ENCODE data around the gene MAPK8. TPM values are rescaled to one million over a fixed set of nuclear protein-coding genes. Genes with fewer than 3 reads are reported as not detected.
"Not testable (repeated sequence)": the region's sequence is repeated elsewhere in the genome, so short reads cannot be mapped to it uniquely, and the experiment has no call there.

The MAPK8 gene
- polyA plus RNA-seq, 1 experiment = 31.2 TPM

DNA sequence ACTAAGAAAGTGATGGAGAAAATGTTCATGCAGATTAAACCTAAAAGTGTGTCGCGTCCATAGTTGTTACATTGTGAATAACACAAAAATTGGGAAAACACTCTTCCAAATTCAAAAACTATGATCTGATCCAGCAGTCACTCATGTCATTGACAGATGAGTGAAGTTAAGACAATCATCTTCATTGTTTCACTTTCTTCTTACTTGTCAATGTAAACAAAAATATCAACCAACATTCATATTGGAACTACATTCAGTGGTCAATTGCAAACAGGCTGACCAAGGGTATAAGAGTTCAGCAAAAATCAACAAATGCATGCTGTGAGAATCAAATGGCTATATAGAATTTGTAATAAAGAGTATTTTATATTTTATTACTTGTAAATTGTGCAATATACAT, 33.8 kb upstream of the MAPK8 start:
- POLR2A ChIA-PET = no interaction called here
- no peaks in the 10 kb centered on the region for H3K36me3 ChIP-seq (ENCODE audit: control insufficient read depth, insufficient read depth, low read length)
- CTCF ChIA-PET = no interaction called here

DNA sequence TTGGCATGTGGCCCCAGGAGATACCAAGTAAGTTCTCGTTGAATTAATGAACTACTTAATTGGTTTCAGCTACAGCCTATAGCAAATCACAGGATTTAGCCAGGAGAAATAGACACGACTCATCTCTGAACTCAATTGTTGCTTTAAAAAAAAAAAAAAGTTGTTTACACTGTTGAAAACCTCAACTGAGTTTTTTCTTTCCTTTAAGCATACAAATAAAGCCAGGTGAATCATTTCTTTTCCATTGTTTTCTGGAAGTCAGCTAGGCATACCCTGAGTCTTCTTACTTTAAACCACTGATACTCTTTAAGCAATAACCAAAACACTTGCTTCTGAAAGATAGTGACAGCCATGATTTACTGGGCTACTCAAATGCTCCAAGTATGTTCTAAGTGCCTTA, 32.7 kb upstream of the MAPK8 start:
- CTCF ChIA-PET = no interaction called here
- no peaks in the 10 kb centered on the region for H3K36me3 ChIP-seq (ENCODE audit: control insufficient read depth, insufficient read depth, low read length)
- TF ChIP-seq, protein P1, sequence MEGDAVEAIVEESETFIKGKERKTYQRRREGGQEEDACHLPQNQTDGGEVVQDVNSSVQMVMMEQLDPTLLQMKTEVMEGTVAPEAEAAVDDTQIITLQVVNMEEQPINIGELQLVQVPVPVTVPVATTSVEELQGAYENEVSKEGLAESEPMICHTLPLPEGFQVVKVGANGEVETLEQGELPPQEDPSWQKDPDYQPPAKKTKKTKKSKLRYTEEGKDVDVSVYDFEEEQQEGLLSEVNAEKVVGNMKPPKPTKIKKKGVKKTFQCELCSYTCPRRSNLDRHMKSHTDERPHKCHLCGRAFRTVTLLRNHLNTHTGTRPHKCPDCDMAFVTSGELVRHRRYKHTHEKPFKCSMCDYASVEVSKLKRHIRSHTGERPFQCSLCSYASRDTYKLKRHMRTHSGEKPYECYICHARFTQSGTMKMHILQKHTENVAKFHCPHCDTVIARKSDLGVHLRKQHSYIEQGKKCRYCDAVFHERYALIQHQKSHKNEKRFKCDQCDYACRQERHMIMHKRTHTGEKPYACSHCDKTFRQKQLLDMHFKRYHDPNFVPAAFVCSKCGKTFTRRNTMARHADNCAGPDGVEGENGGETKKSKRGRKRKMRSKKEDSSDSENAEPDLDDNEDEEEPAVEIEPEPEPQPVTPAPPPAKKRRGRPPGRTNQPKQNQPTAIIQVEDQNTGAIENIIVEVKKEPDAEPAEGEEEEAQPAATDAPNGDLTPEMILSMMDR (IDR thresholded peaks at IDR 0.05; ENCODE audit: insufficient read depth, low read depth, low read length) = no peak
- POLR2A ChIA-PET = interaction anchor here (0.7 kb wide), 1 partner anchor 26 kb away, joined by 10 read pairs; no protein-coding TSS in a partner anchor
- no peak for DNase-seq (ENCODE audit: low read depth)
- H3K4me3 ChIP-seq (ENCODE audit: low read depth, low read length) = no peak overlapping the region
- peaks cover 5% of the 10 kb centered on the region for H3K27me3 ChIP-seq (ENCODE audit: control insufficient read depth, insufficient read depth, low read length)

More for the DNA sequence above, 33.8 kb upstream of the MAPK8 start:
- H3K4me3 ChIP-seq (ENCODE audit: low read depth, low read length) = no peak overlapping the region
- TF ChIP-seq, protein P1 (IDR thresholded peaks at IDR 0.05; ENCODE audit: insufficient read depth, low read depth, low read length) = no peak
- no peak for DNase-seq (ENCODE audit: low read depth)
- peaks cover 5% of the 10 kb centered on the region for H3K27me3 ChIP-seq (ENCODE audit: control insufficient read depth, insufficient read depth, low read length)

DNA sequence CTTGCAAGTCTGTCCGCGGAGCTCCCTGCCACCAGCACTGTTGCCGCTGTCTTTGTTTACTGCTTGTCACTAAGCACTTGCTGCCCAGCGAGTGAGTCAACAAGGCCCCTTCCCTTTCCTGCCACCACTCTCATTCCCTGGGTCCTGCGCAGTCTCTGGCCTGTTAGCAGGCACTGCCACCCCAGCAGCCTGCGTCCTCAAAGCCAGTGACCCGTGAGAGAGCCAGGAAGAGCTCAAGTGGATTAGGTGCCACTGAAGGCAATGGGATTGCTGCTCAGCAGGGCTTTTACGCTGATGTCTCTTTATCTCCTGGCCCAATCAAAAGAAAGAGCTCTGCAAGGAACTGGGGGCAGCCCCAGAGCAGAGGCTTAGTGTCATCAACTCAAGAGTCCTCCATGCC, 31.8 kb upstream of the MAPK8 start, which contains the start of gene FRMPD2:
TSS of gene FRMPD2 (minus strand) at position 61 of the 400 bp plus-strand sequence. CDS start 129 bp downstream, outside the sequence.
- CTCF ChIA-PET = no interaction called here
- no peak within 1 kb of the TSS for H3K4me3 ChIP-seq (ENCODE audit: low read depth, low read length)
- TF ChIP-seq, protein P1 (IDR thresholded peaks at IDR 0.05; ENCODE audit: insufficient read depth, low read depth, low read length) = no peak
- POLR2A ChIA-PET = no interaction called here
- peaks cover 5% of the 10 kb centered on the region for H3K27me3 ChIP-seq (ENCODE audit: control insufficient read depth, insufficient read depth, low read length)
- H3K36me3 ChIP-seq (ENCODE audit: control insufficient read depth, insufficient read depth, low read length) = no peaks in the 10 kb centered on the region
- no peak for DNase-seq (ENCODE audit: low read depth)

DNA sequence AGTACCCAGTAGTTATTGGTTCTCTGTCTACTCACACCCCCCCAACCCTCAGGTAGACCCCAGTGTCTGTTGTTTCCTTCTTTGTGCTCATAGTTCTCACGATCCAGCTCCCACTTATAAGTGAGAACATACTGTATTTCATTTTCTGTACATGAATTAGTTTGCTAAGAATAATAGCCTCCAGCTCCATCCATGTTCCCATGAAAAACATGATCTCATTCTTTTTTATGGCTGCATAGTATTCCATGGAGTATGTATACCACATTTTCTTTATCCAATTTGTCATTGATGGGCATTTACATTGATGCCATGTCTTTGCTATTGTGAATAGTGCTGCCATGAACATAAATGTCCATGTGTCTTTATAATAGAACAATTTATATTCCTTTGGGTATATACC, 29.4 kb upstream of the MAPK8 start:
- ChIA-PET POLR2A (no interaction called here), CTCF (no interaction called here)
- H3K27me3 ChIP-seq (ENCODE audit: control insufficient read depth, insufficient read depth, low read length) = no peaks in the 10 kb centered on the region; the same call in 1 of the 2 replicates
- no peak for DNase-seq (ENCODE audit: low read depth)
- TF ChIP-seq, protein P1 (IDR thresholded peaks at IDR 0.05; ENCODE audit: insufficient read depth, low read depth, low read length) = no peak
- no peak overlapping the region for H3K4me3 ChIP-seq (ENCODE audit: low read depth, low read length)
- H3K36me3 ChIP-seq (ENCODE audit: control insufficient read depth, insufficient read depth, low read length) = no peaks in the 10 kb centered on the region

DNA sequence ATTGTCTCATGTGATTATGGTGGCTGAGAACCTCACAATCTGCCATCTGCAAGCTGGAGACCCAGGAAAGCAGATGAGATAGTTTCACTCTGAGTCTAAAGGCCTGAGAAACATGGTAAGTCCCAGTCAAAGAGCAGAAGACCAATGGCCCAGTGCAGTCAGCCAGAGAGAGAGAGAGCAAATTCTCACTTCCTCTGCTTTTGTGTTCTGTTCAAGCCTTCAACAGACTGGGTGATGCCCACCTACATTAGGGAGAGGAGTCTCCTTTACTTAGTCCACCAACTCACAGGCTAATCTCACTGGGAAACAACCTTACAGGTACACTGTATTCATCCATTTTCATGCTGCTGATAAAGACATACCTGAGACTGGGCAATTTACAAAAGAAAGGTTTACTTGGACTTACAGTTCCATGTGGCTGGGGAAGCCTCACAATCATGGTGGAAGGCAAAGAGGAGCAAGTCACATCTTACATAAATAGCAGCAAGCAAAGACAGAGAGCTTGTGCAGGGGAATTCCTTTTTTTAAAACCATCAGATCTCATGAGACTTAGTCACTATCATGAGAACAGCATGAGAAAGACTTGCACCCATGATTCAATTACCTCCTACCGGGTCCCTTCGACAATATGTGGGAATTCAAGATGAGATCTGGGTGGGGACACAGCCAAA, 27.3 kb upstream of the MAPK8 start:
- TF ChIP-seq, protein P1 (IDR thresholded peaks at IDR 0.05; ENCODE audit: insufficient read depth, low read depth, low read length) = no peak
- Histone ChIP-seq H3K36me3 (ENCODE audit: control insufficient read depth, insufficient read depth, low read length) (no peaks in the 10 kb centered on the region), H3K27me3 (ENCODE audit: control insufficient read depth, insufficient read depth, low read length) (no peaks in the 10 kb centered on the region; the same call in 1 of the 2 replicates), H3K4me3 (ENCODE audit: low read depth, low read length) (no peak overlapping the region)
- CTCF ChIA-PET = no interaction called here
- no peak for DNase-seq (ENCODE audit: low read depth)
- POLR2A ChIA-PET = no interaction called here

DNA sequence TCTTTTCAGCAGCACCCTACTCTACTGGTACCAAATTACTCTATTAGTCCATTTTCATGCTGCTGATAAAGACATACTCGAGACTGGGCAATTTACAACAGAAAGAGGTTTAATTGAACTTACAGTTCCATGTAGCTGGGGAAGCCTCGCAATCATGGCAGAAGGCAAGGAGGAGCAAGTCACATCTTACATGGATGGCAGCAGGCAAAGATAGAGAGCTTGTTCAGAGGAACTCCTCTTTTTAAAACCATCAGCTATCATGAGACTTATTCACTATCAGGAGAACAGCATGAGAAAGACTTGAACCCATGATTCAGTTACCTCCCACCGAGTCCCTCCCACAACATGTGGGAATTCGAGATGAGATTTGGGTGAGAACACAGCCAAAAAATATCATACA, 24.8 kb upstream of the MAPK8 start:
- DNase-seq (ENCODE audit: low read depth); H3K4me3 ChIP-seq (ENCODE audit: low read depth, low read length); H3K36me3 ChIP-seq (ENCODE audit: control insufficient read depth, insufficient read depth, low read length); POLR2A ChIA-PET; CTCF ChIA-PET; H3K27me3 ChIP-seq (ENCODE audit: control insufficient read depth, insufficient read depth, low read length): not testable (repeated sequence)

All from BJ (cell line).